Stimulated activated CD4-positive, alpha-beta T cell treated with anti-CD3 and anti-CD28 coated beads, TNF-alpha, amount 100 ng/mL, for 1 hour (primary cell): ENCODE data around the gene LRP6.
"Not testable (repeated sequence)": the region's sequence is repeated elsewhere in the genome, so short reads cannot be mapped to it uniquely, and the experiment has no call there.

Experiments
- DNase-seq, 3 donors: peaks; one replicate each; pipeline ENCODE4 v3.0.0-alpha.2; 2020; ENCODE audit warnings: low read depth in 3 of 3, low spot score in 1 of 3

The LRP6 gene

GRCh38 chr12:12182703-12183365 lies 84.0 kb downstream of the LRP6 start:
- no peak for DNase-seq

GRCh38 chr12:12181511-12181910 lies 85.3 kb downstream of the LRP6 start:
- DNase-seq: no peak

GRCh38 chr12:12180575-12180974 lies 86.3 kb downstream of the LRP6 start:
- DNase-seq: no peak

GRCh38 chr12:12180136-12180535 lies 86.7 kb downstream of the LRP6 start:
- no peak for DNase-seq

GRCh38 chr12:12178559-12178958 lies 88.3 kb downstream of the LRP6 start:
- no peak for DNase-seq

GRCh38 chr12:12176402-12176801 lies 90.4 kb downstream of the LRP6 start:
- DNase-seq: no peak

GRCh38 chr12:12171991-12172511 lies 94.8 kb downstream of the LRP6 start:
- DNase-seq: no peak

GRCh38 chr12:12167847-12168246 lies 99.0 kb downstream of the LRP6 start:
- DNase-seq: no peak

GRCh38 chr12:12166751-12167150 lies 100.1 kb downstream of the LRP6 start:
- DNase-seq: no peak

- no peak for DNase-seq
These were observed 106.9 kb downstream of the LRP6 start for GRCh38 chr12:12159988-12160387.

GRCh38 chr12:12158858-12159257 lies 108.0 kb downstream of the LRP6 start:
- DNase-seq: no peak

- DNase-seq: no peak
These were observed 109.4 kb downstream of the LRP6 start for GRCh38 chr12:12157424-12157823.

- DNase-seq: no peak
These were observed 110.0 kb downstream of the LRP6 start for GRCh38 chr12:12156828-12157227.

- no peak for DNase-seq
These were observed 110.7 kb downstream of the LRP6 start for GRCh38 chr12:12156116-12156515.

GRCh38 chr12:12153596-12153995 lies 113.2 kb downstream of the LRP6 start:
- DNase-seq: no peak

- DNase-seq: no peak
These were observed 119.7 kb downstream of the LRP6 start for GRCh38 chr12:12147111-12147510.

GRCh38 chr12:12144531-12144930 lies 122.3 kb downstream of the LRP6 start:
- not testable (repeated sequence) for DNase-seq

- no peak for DNase-seq
These were observed 125.8 kb downstream of the LRP6 start for GRCh38 chr12:12141000-12141399.

- no peak for DNase-seq
These were observed 128.4 kb downstream of the LRP6 start for GRCh38 chr12:12138203-12139154.

- no peak for DNase-seq
These were observed 133.1 kb downstream of the LRP6 start for GRCh38 chr12:12133785-12134184.

GRCh38 chr12:12133259-12133658 lies 133.6 kb downstream of the LRP6 start:
- no peak for DNase-seq

- no peak for DNase-seq
These were observed 138.2 kb downstream of the LRP6 start for GRCh38 chr12:12128670-12129069.
